ENCODE data around the gene SELENOO.
A peak's percentile ranks its signal among the peaks of the same experiment; 100 is the strongest.

SELENOO gene

DNA sequence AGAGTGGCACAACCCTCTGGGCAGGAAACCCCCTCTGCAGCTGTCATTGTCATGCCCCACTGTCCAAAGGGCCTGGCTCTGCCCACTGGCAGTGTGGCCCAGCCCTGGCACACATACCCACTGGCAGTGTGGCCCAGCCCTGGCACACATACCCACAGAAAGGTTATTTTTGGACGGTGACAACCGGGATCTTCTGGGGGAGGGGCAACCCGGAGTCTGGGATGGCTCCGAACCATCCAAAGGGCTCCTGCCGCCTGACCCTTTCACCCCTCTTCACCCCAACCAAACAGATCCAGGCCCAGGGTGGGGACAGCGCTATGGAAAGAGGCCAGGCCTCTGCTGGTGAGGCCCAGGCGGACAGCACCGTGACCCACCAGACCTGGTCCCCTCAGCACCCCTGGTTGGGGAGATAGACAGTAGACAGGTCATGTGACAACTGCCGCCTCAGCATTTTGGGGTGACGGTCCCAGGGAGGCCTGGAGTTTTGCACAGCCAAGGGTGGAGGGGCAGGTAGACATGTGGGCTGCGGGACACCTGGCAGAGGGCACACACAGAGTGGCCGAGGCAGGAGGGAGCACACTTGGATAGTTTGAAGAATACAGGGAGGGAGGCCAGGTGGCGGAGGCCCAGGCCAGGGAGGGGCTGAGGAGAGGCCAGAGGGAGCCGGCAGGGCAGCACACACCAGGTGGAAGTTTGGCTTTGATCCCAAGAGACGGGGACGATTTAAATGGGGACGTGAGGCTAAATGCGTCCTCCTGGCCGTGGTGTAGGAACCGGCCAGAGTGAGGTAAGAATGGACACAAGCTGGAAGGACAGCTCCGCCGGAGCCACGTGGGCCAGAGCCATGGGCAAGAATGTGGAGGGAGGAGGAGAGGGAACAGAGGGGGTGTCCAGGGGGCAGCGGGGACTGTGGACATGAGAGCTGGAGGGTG, 57.8 kb downstream of the SELENOO start:
- H4K8ac ChIP-seq (ENCODE audit: low read length) = peak overlapping the region; percentile 38
- H2BK15ac ChIP-seq (ENCODE audit: low read depth, poor library complexity, severe bottlenecking) = no peak overlapping the region
- H3K79me1 ChIP-seq (replicated peaks; ENCODE audit: low read length, poor library complexity, severe bottlenecking) = peaks cover 21% of the 10 kb centered on the region
- no peak overlapping the region for H3K27ac ChIP-seq (ENCODE audit: low read length, poor library complexity, severe bottlenecking)
- peak overlapping the region; percentile 46 for H4K91ac ChIP-seq (ENCODE audit: low read length)
- H3K23ac ChIP-seq (ENCODE audit: low read length in 2 of 2) = peak overlapping the region in 1 of 2 experiments; percentile 54
- H3K4me2 ChIP-seq (ENCODE audit: low read length, poor library complexity, severe bottlenecking) = no peak overlapping the region
- H3K36me3 ChIP-seq (ENCODE audit: control insufficient read depth in 1 of 2, insufficient read depth in 2 of 2, low read depth in 1 of 2, low read length in 2 of 2) = peaks cover 4 to 56% of the 10 kb centered on the region in 2 experiments
- no peak overlapping the region for H2AFZ ChIP-seq (ENCODE audit: low read depth, low read length)
- no peaks in the 10 kb centered on the region for H3K9me3 ChIP-seq (ENCODE audit: control insufficient read depth, low read length)
- no peak overlapping the region for H2BK120ac ChIP-seq (ENCODE audit: low read depth, low read length)
- H3K4me3 ChIP-seq (ENCODE audit: insufficient read depth in 1 of 2, low read depth in 1 of 2, low read length in 2 of 2) = no peak overlapping the region
- DNase-seq = no peak
- no peak overlapping the region for H3K18ac ChIP-seq (ENCODE audit: low read depth in 1 of 2, low read length in 2 of 2)
- no peak overlapping the region for H3K14ac ChIP-seq (ENCODE audit: low read length in 2 of 2)
- peaks cover 37% of the 10 kb centered on the region for H3K4me1 ChIP-seq (ENCODE audit: control insufficient read depth, insufficient read depth, low read depth, low read length)
- peaks cover 0 to 5% of the 10 kb centered on the region in 2 experiments for H3K27me3 ChIP-seq (ENCODE audit: control insufficient read depth in 1 of 2, insufficient read depth in 1 of 2, low read length in 2 of 2)
- no peak overlapping the region for H2AK5ac ChIP-seq (ENCODE audit: low read length, severe bottlenecking)
- H2BK12ac ChIP-seq (ENCODE audit: low read length in 2 of 2) = peak overlapping the region in 1 of 2 experiments; percentile 19
- 92% methylated on average over 23 of the region's 24 CpGs for WGBS
- H3K9ac ChIP-seq (ENCODE audit: low read length) = no peak overlapping the region
- no peak overlapping the region for H2BK5ac ChIP-seq (ENCODE audit: low read depth, low read length, poor library complexity, severe bottlenecking)
- H3K4ac ChIP-seq (ENCODE audit: low read depth in 1 of 2, low read length in 2 of 2) = no peak overlapping the region

DNA sequence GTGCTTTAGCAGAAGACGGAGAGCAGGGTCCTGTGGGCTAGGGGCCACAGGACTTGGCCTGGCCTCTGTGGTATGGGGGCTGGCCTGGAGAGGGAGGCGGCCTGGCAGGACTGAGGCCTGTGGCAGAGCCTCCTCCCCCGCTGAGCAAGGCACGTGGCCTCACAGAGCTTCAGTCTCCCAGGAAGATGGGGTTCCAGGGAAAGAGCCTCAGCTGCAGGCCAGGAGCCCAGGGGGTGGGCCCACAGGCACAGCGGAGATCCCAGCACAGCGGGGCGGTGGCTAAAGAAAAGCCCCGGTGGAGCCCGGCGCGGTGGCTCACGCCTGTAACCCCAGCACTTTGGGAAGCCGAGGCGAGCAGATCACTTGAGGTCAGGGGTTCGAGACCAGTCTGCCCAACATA, 58.5 kb downstream of the SELENOO start:
- peaks cover 0 to 5% of the 10 kb centered on the region in 2 experiments for H3K27me3 ChIP-seq (ENCODE audit: control insufficient read depth in 1 of 2, insufficient read depth in 1 of 2, low read length in 2 of 2)
- H2BK15ac ChIP-seq (ENCODE audit: low read depth, poor library complexity, severe bottlenecking) = no peak overlapping the region
- H3K4ac ChIP-seq (ENCODE audit: low read depth in 1 of 2, low read length in 2 of 2) = no peak overlapping the region
- no peak overlapping the region for H3K14ac ChIP-seq (ENCODE audit: low read length in 2 of 2)
- H2AK5ac ChIP-seq (ENCODE audit: low read length, severe bottlenecking) = no peak overlapping the region
- H2AFZ ChIP-seq (ENCODE audit: low read depth, low read length) = no peak overlapping the region
- peak overlapping the region in 1 of 2 experiments; percentile 54 for H3K23ac ChIP-seq (ENCODE audit: low read length in 2 of 2)
- no peak overlapping the region for H2BK5ac ChIP-seq (ENCODE audit: low read depth, low read length, poor library complexity, severe bottlenecking)
- H2BK120ac ChIP-seq (ENCODE audit: low read depth, low read length) = no peak overlapping the region
- H3K9me3 ChIP-seq (ENCODE audit: control insufficient read depth, low read length) = no peaks in the 10 kb centered on the region
- peaks cover 37% of the 10 kb centered on the region for H3K4me1 ChIP-seq (ENCODE audit: control insufficient read depth, insufficient read depth, low read depth, low read length)
- no peak overlapping the region for H4K91ac ChIP-seq (ENCODE audit: low read length)
- 94% methylated on average over 14 of the region's 15 CpGs for WGBS
- DNase-seq = no peak
- H3K36me3 ChIP-seq (ENCODE audit: control insufficient read depth in 1 of 2, insufficient read depth in 2 of 2, low read depth in 1 of 2, low read length in 2 of 2) = peaks cover 4 to 50% of the 10 kb centered on the region in 2 experiments
- H2BK12ac ChIP-seq (ENCODE audit: low read length in 2 of 2) = no peak overlapping the region
- H3K27ac ChIP-seq (ENCODE audit: low read length, poor library complexity, severe bottlenecking) = no peak overlapping the region
- peaks cover 21% of the 10 kb centered on the region for H3K79me1 ChIP-seq (replicated peaks; ENCODE audit: low read length, poor library complexity, severe bottlenecking)
- no peak overlapping the region for H3K4me2 ChIP-seq (ENCODE audit: low read length, poor library complexity, severe bottlenecking)
- no peak overlapping the region for H3K18ac ChIP-seq (ENCODE audit: low read depth in 1 of 2, low read length in 2 of 2)
- H3K4me3 ChIP-seq (ENCODE audit: insufficient read depth in 1 of 2, low read depth in 1 of 2, low read length in 2 of 2) = no peak overlapping the region
- H4K8ac ChIP-seq (ENCODE audit: low read length) = no peak overlapping the region
- H3K9ac ChIP-seq (ENCODE audit: low read length) = no peak overlapping the region

DNA sequence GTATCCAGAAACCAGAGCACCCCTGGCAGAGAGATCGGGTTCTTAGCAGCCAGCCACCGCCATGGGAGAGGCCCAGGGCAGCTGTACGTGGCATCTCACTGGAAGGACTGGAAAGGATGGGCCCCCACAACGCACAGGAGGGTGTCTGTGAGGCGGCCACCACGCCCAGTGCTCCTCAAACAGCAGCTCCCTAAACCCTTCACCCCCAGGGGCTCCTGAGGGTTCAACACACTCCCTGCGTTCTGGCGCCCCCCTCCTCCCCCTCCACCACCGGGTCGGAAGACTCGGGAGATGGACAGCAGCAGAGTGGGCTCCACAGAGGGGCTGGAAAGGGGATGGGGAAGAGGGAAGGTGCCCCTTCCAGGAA, 59.6 kb downstream of the SELENOO start:
- Histone ChIP-seq H3K4me1 (ENCODE audit: control insufficient read depth, insufficient read depth, low read depth, low read length) (peaks cover 37% of the 10 kb centered on the region), H2AK5ac (ENCODE audit: low read length, severe bottlenecking) (peak overlapping the region; percentile 84), H4K91ac (ENCODE audit: low read length) (peak overlapping the region; percentile 85), H2BK5ac (ENCODE audit: low read depth, low read length, poor library complexity, severe bottlenecking) (no peak overlapping the region), H3K23ac (ENCODE audit: low read length in 2 of 2) (no peak overlapping the region), H3K27me3 (ENCODE audit: control insufficient read depth in 1 of 2, insufficient read depth in 1 of 2, low read length in 2 of 2) (peaks cover 0 to 10% of the 10 kb centered on the region in 2 experiments), H3K4ac (ENCODE audit: low read depth in 1 of 2, low read length in 2 of 2) (peak overlapping the region in 1 of 2 experiments; percentile 56), H3K14ac (ENCODE audit: low read length in 2 of 2) (peak overlapping the region; percentile 73 to 96), H3K36me3 (ENCODE audit: control insufficient read depth in 1 of 2, insufficient read depth in 2 of 2, low read depth in 1 of 2, low read length in 2 of 2) (peaks cover 4 to 43% of the 10 kb centered on the region in 2 experiments), H2AFZ (ENCODE audit: low read depth, low read length) (no peak overlapping the region), H2BK12ac (ENCODE audit: low read length in 2 of 2) (peak overlapping the region in 1 of 2 experiments; percentile 59), H4K8ac (ENCODE audit: low read length) (peak overlapping the region; percentile 59), H2BK15ac (ENCODE audit: low read depth, poor library complexity, severe bottlenecking) (peak overlapping the region; percentile 82), H3K27ac (ENCODE audit: low read length, poor library complexity, severe bottlenecking) (peak overlapping the region; percentile 24), H3K4me2 (ENCODE audit: low read length, poor library complexity, severe bottlenecking) (peak overlapping the region; percentile 84), H3K9me3 (ENCODE audit: control insufficient read depth, low read length) (no peaks in the 10 kb centered on the region), H3K18ac (ENCODE audit: low read depth in 1 of 2, low read length in 2 of 2) (peak overlapping the region; percentile 70 to 77), H3K9ac (ENCODE audit: low read length) (peak overlapping the region; percentile 85), H2BK120ac (ENCODE audit: low read depth, low read length) (peak overlapping the region; percentile 74), H3K79me1 (replicated peaks; ENCODE audit: low read length, poor library complexity, severe bottlenecking) (peaks cover 21% of the 10 kb centered on the region), H3K4me3 (ENCODE audit: insufficient read depth in 1 of 2, low read depth in 1 of 2, low read length in 2 of 2) (peak overlapping the region; percentile 71 to 82)
- DNase-seq = no peak
- 31% methylated on average over 3 of the region's 11 CpGs for WGBS
